HL-60 (cell line): Measurements from ENCODE around the gene NME1.

Experiments used
- DNase-seq, 2 experiments: peaks; one replicate each; pipeline ENCODE4 v3.0.0-alpha.2; 2010 to 2020; ENCODE audit warnings: low read depth in 1 of 2, low spot score in 1 of 2
- H3K27ac ChIP-seq: fragments of 250-450 bp; sonication (Bioruptor Pico); replicated peaks from 2 replicates; pipeline ENCODE4 v1.5.1; 2020; ENCODE audit warnings: mild to moderate bottlenecking, moderate library complexity
- H3K27me3 ChIP-seq: fragments of 250-450 bp; sonication (Bioruptor Pico); 2 replicates; pipeline ENCODE4 v1.5.1; 2021; ENCODE audit warnings: mild to moderate bottlenecking, moderate library complexity; ENCODE audit not compliant: insufficient read depth, poor library complexity, severe bottlenecking
- H3K4me3 ChIP-seq: replicated peaks from 2 replicates; pipeline ENCODE4 v1.5.1; 2011; ENCODE audit warnings: mild to moderate bottlenecking, control low read depth, low read length; ENCODE audit not compliant: insufficient read depth
- CTCF ChIP-seq: IDR thresholded peaks from one replicate; pipeline ENCODE4 v1.5.1; 2011; ENCODE audit warnings: low read length, control low read depth, inconsistent platforms; ENCODE audit not compliant: insufficient read depth
- GABPA ChIP-seq: IDR thresholded peaks from 2 replicates; pipeline ENCODE4 v1.6.1; 2012; ENCODE audit warnings: low read depth
- POLR2AphosphoS5 ChIP-seq: IDR thresholded peaks from 2 replicates; pipeline ENCODE4 v1.6.1; 2012; ENCODE audit warnings: low read depth
- REST ChIP-seq: IDR thresholded peaks from 2 replicates; pipeline ENCODE4 v1.6.1; 2012; ENCODE audit warnings: low read depth; ENCODE audit not compliant: insufficient replicate concordance
- SPI1 ChIP-seq: IDR thresholded peaks from 2 replicates; pipeline ENCODE4 v1.6.1; 2012; ENCODE audit warnings: low read depth, mild to moderate bottlenecking, borderline replicate concordance

The NME1 gene

GRCh38 chr17:51161541-51161940 lies 8.2 kb downstream of the NME1 start:
- no peak for TF ChIP-seq CTCF
- no peak for TF ChIP-seq POLR2AphosphoS5
- TF ChIP-seq REST: no peak
- TF ChIP-seq SPI1: no peak
- TF ChIP-seq GABPA: no peak
- no peak overlapping the region for H3K27ac ChIP-seq
- DNase-seq: no peak
- no peak overlapping the region for H3K4me3 ChIP-seq
- H3K27me3 ChIP-seq: no peaks in the 10 kb centered on the region

GRCh38 chr17:51164911-51165679 lies 11.7 kb downstream of the NME1 start:
- no peaks in the 10 kb centered on the region for H3K27me3 ChIP-seq
- peak in 1 of 2 experiments; percentile 20 for DNase-seq
- TF ChIP-seq REST (no peak), SPI1 (no peak), GABPA (no peak), CTCF (no peak), POLR2AphosphoS5 (no peak; the same call in 1 of the 2 replicates)
- peak overlapping the region; percentile 77 for H3K4me3 ChIP-seq
- H3K27ac ChIP-seq: peak overlapping the region; percentile 93; the same call in 1 of the 2 replicates

- peak overlapping the region; percentile 77 for H3K4me3 ChIP-seq
- H3K27me3 ChIP-seq: no peaks in the 10 kb centered on the region
- peak overlapping the region; percentile 93 for H3K27ac ChIP-seq
- no peak for TF ChIP-seq CTCF
- no peak for TF ChIP-seq SPI1
- no peak for TF ChIP-seq POLR2AphosphoS5
- no peak for TF ChIP-seq REST
- no peak for TF ChIP-seq GABPA
- no peak for DNase-seq
These were observed 12.4 kb downstream of the NME1 start for GRCh38 chr17:51165680-51166197.
